GM21515 (cell line): Measurements from ENCODE around the gene AMY2B.
"Not testable (repeated sequence)": the region's sequence is repeated elsewhere in the genome, so short reads cannot be mapped to it uniquely, and the experiment has no call there.

Experiments used
- ATAC-seq: cut with Tn5 transposase; IDR thresholded peaks from one replicate; pipeline ENCODE4 v1.9.1; 2021; ENCODE audit not compliant: unreplicated experiment

Gene AMY2B

GRCh38 chr1:103616994-103617477, 45.6 kb downstream of the AMY2B start, which contains the start of gene AMY2A:
Gene AMY2A, plus strand, starts transcription at chr1:103617427. Its CDS starts 14 bp downstream, at chr1:103617441.
- not testable (repeated sequence) for ATAC-seq

GRCh38 chr1:103627436-103627835, 56.0 kb downstream of the AMY2B start:
- ATAC-seq = not testable (repeated sequence)
